OCI-LY3 (cell line): ENCODE measurements around the gene GAS2L1.

Experiments used
- H2AFZ ChIP-seq: fragments of 200-600, 300-600 bp; shearing (Covaris generic); 2 replicates; pipeline ENCODE4 v1.6.0; 2014; ENCODE audit warnings: antibody characterized with exemption, low read depth, low read length
- H3K27ac ChIP-seq: fragments of 200-600, 300-600 bp; sonication (generic); 2 replicates; pipeline ENCODE4 v1.5.1; 2014; ENCODE audit warnings: mild to moderate bottlenecking, low read length, moderate library complexity, mixed read lengths
- H3K27me3 ChIP-seq: fragments of 200-600, 300-600 bp; sonication (generic); 2 replicates; pipeline ENCODE4 v1.6.1; 2014; ENCODE audit warnings: low read depth, low read length, mixed read lengths
- H3K36me3 ChIP-seq: fragments of 200-600, 300-600 bp; sonication (generic); replicated peaks from 2 replicates; pipeline ENCODE3; 2014; ENCODE audit warnings: low read depth, low read length, mixed read lengths
- H3K4me1 ChIP-seq: fragments of 300-600, 200-600 bp; sonication (generic); 2 replicates; pipeline ENCODE4 v1.6.1; 2014; ENCODE audit warnings: low read length, mixed read lengths
- H3K4me2 ChIP-seq: fragments of 200-600, 300-600 bp; sonication (generic); 2 replicates; pipeline ENCODE4 v1.6.1; 2014; ENCODE audit warnings: low read length, mixed read lengths
- H3K4me3 ChIP-seq: fragments of 300-600, 200-600 bp; sonication (generic); 2 replicates; pipeline ENCODE4 v1.5.1; 2014; ENCODE audit warnings: antibody characterized with exemption, mild to moderate bottlenecking, low read length, moderate library complexity
- H3K79me2 ChIP-seq: fragments of 300-600, 200-600 bp; shearing (Covaris generic); 2 replicates; pipeline ENCODE4 v1.6.1; 2014; ENCODE audit warnings: mild to moderate bottlenecking, low read length, mixed read lengths
- H3K9ac ChIP-seq: fragments of 300-600, 200-600 bp; shearing (Covaris generic); 2 replicates; pipeline ENCODE4 v1.6.0; 2014; ENCODE audit warnings: mild to moderate bottlenecking, low read length, moderate library complexity
- H3K9me3 ChIP-seq: fragments of 200-600, 300-600 bp; shearing (Covaris generic); 2 replicates; pipeline ENCODE4 v1.6.1; 2014; ENCODE audit warnings: low read length, mixed read lengths; ENCODE audit not compliant: insufficient read depth
- H4K20me1 ChIP-seq: fragments of 200-600, 300-600 bp; sonication (generic); 2 replicates; pipeline ENCODE4 v1.6.1; 2016; ENCODE audit warnings: low read length, mixed read lengths; ENCODE audit not compliant: insufficient read depth
- EZH2phosphoT487 ChIP-seq: fragments of 200-600 bp; shearing (Covaris generic); IDR thresholded peaks from 2 replicates; pipeline ENCODE4 v1.6.1; 2018; ENCODE audit warnings: antibody characterized with exemption, mixed run types, low read depth
- TF ChIP-seq, protein P1 (sequence below): fragments of 200-600, 300-600 bp; sonication (generic); IDR thresholded peaks from 2 replicates; pipeline ENCODE4 v1.5.1; 2014; ENCODE audit warnings: antibody characterized with exemption, low read length, low read depth

GAS2L1 gene

DNA sequence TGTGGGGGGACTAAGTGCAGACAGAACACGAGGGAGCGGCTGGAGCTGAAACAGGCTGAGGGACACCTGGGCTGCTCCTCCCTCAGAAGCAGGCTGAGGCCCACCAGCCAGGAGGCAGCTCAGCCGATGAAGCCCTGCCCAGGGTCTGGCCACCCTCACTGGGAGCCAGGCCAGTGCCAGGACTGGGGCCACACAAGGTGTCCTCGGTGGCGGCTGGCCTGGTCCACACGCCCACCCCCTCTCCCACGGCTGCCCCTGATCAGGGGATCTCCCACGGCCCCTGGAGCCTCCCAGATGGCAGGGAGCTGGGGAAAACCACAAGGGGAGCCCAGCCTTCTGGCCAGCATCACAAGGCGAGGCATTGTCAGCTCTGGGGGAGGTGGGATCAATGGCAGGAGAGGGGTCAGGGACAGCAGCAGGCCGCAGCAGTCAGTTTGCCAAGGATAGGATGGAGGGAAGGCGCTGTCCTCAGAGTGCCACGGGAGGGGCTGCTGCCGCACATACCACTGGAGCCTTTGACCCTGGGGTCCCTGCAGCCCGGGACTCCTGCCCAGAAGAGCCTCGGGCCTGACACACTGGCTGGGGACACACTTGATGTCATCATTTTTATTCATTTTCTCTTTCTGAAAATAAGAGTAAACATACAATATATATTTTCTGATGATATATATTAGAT, 20.8 kb downstream of the GAS2L1 start:
- no peaks in the 10 kb centered on the region for H3K4me1 ChIP-seq

DNA sequence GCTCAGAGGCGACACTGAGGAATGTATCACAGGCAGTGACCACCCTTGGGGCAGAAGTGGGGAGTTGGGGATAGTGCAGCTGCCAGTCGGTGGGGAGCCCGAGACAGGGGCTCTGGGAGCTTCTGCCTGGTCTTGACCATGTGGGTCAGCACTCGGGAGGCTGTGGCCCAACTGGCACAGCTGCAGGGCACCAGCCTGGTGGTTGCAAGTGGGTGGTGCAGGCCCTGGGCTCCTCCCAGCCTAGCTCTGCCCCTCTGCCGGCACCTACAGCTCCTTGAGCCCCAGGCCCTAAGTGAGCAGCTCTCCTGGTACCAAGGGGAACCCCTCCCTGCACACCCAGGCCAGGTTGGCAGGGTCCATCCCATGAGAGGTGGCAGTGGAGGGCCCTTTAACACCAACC, 21.6 kb downstream of the GAS2L1 start:
- Histone ChIP-seq H3K4me3 (no peak overlapping the region), H3K9me3 (no peaks in the 10 kb centered on the region), H3K27me3 (no peaks in the 10 kb centered on the region), H2AFZ (no peak overlapping the region), H3K36me3 (peaks cover 57% of the 10 kb centered on the region), H3K27ac (no peak overlapping the region), H3K4me1 (no peaks in the 10 kb centered on the region), H3K4me2 (no peak overlapping the region), H3K79me2 (no peaks in the 10 kb centered on the region), H3K9ac (no peak overlapping the region), H4K20me1 (no peaks in the 10 kb centered on the region)
- TF ChIP-seq EZH2phosphoT487 = no peak
- TF ChIP-seq, protein P1, sequence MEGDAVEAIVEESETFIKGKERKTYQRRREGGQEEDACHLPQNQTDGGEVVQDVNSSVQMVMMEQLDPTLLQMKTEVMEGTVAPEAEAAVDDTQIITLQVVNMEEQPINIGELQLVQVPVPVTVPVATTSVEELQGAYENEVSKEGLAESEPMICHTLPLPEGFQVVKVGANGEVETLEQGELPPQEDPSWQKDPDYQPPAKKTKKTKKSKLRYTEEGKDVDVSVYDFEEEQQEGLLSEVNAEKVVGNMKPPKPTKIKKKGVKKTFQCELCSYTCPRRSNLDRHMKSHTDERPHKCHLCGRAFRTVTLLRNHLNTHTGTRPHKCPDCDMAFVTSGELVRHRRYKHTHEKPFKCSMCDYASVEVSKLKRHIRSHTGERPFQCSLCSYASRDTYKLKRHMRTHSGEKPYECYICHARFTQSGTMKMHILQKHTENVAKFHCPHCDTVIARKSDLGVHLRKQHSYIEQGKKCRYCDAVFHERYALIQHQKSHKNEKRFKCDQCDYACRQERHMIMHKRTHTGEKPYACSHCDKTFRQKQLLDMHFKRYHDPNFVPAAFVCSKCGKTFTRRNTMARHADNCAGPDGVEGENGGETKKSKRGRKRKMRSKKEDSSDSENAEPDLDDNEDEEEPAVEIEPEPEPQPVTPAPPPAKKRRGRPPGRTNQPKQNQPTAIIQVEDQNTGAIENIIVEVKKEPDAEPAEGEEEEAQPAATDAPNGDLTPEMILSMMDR = no peak

More for the DNA sequence above, 20.8 kb downstream of the GAS2L1 start:
- Histone ChIP-seq H3K27ac (no peak overlapping the region), H4K20me1 (no peaks in the 10 kb centered on the region), H3K36me3 (peaks cover 50% of the 10 kb centered on the region), H2AFZ (no peak overlapping the region), H3K4me2 (no peak overlapping the region), H3K9ac (no peak overlapping the region), H3K9me3 (no peaks in the 10 kb centered on the region), H3K27me3 (no peaks in the 10 kb centered on the region), H3K79me2 (no peaks in the 10 kb centered on the region), H3K4me3 (no peak overlapping the region)
- TF ChIP-seq, protein P1 = no peak
- no peak for TF ChIP-seq EZH2phosphoT487

DNA sequence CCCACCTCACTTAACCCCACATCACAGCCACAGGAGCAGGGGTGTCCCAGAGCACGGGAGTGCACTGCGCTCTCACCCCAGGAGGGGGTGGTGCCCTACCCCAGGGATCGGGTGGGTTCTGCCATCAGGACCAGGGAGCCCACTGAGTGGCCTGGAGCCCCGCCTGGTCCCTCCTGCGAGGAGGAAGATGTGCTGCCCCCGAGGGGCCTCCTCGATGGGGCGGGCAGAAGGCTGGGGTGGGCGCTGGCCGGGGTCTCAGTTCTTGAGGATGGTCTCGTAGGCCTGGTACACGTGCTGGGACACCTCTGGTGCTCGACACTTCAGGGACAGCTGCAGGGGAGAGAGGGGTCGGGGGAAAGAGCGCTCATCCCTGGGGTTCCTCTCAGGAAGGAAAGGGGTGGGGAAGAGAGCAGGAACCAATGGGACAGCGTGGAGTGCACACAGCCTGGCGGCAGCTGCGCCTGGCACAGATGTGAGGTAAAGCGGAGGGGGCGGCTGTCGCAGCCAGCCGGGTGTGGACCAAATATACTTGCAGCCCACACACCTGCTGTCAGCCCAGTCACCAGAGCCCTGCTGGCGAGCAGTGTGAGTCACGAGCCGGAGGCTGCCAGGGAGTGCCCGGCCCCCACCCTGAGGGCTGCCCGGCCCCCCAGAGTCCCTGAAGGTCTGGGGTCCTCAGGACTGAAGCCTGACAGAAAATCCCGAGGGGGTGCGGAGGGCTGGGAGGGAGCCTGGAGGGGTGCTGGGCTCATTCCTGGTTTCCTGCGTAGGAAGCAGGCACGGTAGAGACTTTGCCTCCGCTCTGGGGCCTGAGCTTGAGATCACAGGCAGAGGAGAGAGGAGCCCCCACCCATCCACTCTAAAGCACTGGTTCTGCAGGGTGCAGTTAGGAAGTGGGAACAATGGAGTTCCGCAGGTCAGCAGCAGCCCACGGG, 22.4 kb downstream of the GAS2L1 start:
- TF ChIP-seq, protein P1 = no peak
- no peak for TF ChIP-seq EZH2phosphoT487
- H3K4me3 ChIP-seq = no peak overlapping the region
- H4K20me1 ChIP-seq = no peaks in the 10 kb centered on the region
- no peak overlapping the region for H2AFZ ChIP-seq
- no peaks in the 10 kb centered on the region for H3K27me3 ChIP-seq
- no peak overlapping the region for H3K9ac ChIP-seq
- H3K36me3 ChIP-seq = peaks cover 57% of the 10 kb centered on the region
- H3K4me2 ChIP-seq = no peak overlapping the region
- no peak overlapping the region for H3K27ac ChIP-seq
- H3K4me1 ChIP-seq = no peaks in the 10 kb centered on the region
- H3K9me3 ChIP-seq = no peaks in the 10 kb centered on the region
- H3K79me2 ChIP-seq = no peaks in the 10 kb centered on the region

DNA sequence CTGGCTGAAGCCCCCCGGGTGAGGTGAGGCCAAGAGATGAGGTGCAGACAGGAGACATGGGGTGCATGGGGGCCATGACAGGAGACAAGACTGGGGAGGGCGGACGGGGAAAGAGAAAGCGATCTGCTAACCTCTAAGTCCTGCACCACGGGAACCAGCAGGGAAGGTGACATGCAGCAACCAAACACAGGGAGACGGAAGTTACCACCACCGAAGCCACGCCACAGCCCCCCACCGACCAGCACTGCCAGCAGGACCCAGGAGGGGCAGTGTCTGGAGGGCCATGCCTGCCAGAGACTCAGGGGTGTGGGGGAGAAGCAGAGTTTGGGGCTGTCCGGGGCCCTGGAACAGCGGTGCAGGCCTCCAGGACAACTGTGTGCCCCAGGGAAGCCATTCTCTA, 23.1 kb downstream of the GAS2L1 start:
- TF ChIP-seq, protein P1 = no peak
- TF ChIP-seq EZH2phosphoT487 = no peak
- Histone ChIP-seq H4K20me1 (no peaks in the 10 kb centered on the region), H3K27me3 (no peaks in the 10 kb centered on the region), H3K4me1 (no peaks in the 10 kb centered on the region), H3K27ac (no peak overlapping the region), H3K9ac (no peak overlapping the region), H3K4me2 (no peak overlapping the region), H3K79me2 (no peaks in the 10 kb centered on the region), H3K4me3 (no peak overlapping the region), H2AFZ (no peak overlapping the region), H3K36me3 (peaks cover 63% of the 10 kb centered on the region), H3K9me3 (no peaks in the 10 kb centered on the region)
